ENCODE data around the gene MRPS14. TPM values are rescaled to one million over a fixed set of nuclear protein-coding genes. Genes with fewer than 3 reads are reported as not detected.

Gene MRPS14
- total and polyA plus RNA-seq, 2 experiments from 2014 or later, result 26.5 to 65.8 TPM

DNA sequence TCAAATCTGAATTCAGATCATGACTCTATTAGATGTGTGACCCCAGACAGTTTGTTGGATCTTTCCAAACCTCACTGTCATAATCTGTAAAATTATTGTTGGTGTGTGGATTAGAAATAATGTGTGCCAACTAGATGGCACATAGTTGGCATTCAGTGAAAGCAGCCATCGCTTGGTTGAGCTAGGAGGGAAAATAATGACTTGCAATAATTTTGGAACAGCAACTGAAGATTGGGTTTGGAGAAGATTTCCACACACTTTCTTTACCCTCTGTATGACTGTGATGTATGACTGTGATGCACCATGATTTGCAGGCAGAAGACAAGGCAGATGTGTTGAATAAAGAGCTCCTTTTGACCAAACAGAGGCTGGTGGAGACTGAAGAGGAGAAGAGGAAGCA, 47.5 kb downstream of the MRPS14 start:
- 100% methylated on average over 1 of the region's 1 CpG for WGBS (ENCODE audit: low lambda C conversion rate, missing lambda C conversion rate)
- H3K9me2 ChIP-seq (replicated peaks; ENCODE audit: insufficient read depth), result no peaks in the 10 kb centered on the region
- no peak overlapping the region for H3K4me3 ChIP-seq
- no peak overlapping the region for H2AFZ ChIP-seq
- H3K27me3 ChIP-seq, result no peaks in the 10 kb centered on the region
- no peaks in the 10 kb centered on the region for H3K9me3 ChIP-seq (ENCODE audit: low read depth)
- no peak overlapping the region for H3K4me2 ChIP-seq
- no peaks in the 10 kb centered on the region for H3K36me3 ChIP-seq (replicated peaks; ENCODE audit: insufficient read depth, low read depth)
- TF ChIP-seq EZH2 (IDR thresholded peaks at IDR 0.05; ENCODE audit: borderline replicate concordance) (no peak), EZH2phosphoT487 (IDR thresholded peaks at IDR 0.05; ENCODE audit: low read depth, severe bottlenecking, unreplicated experiment) (no peak), CTCF (IDR thresholded peaks at IDR 0.05; ENCODE audit: poor library complexity) (no peak)
- H3K27ac ChIP-seq, result no peak overlapping the region
- no peaks in the 10 kb centered on the region for H4K20me1 ChIP-seq (ENCODE audit: insufficient read depth, poor library complexity, severe bottlenecking)
- DNase-seq (ENCODE audit: low spot score), result no peak
- H3K79me2 ChIP-seq, result no peaks in the 10 kb centered on the region
- H3K4me1 ChIP-seq (ENCODE audit: insufficient read depth), result no peaks in the 10 kb centered on the region

GRCh38 chr1:174974711-174975119, 48.5 kb downstream of the MRPS14 start:
- H3K4me3 ChIP-seq, result no peak overlapping the region
- H3K27me3 ChIP-seq, result no peaks in the 10 kb centered on the region
- H3K36me3 ChIP-seq (replicated peaks; ENCODE audit: insufficient read depth, low read depth), result no peaks in the 10 kb centered on the region
- no peak overlapping the region for H2AFZ ChIP-seq
- no peaks in the 10 kb centered on the region for H3K9me2 ChIP-seq (replicated peaks; ENCODE audit: insufficient read depth)
- 96% methylated on average over 2 of the region's 2 CpGs for WGBS (ENCODE audit: low lambda C conversion rate, missing lambda C conversion rate)
- no peak overlapping the region for H3K4me2 ChIP-seq
- no peaks in the 10 kb centered on the region for H3K4me1 ChIP-seq (ENCODE audit: insufficient read depth)
- H3K9me3 ChIP-seq (ENCODE audit: low read depth), result no peaks in the 10 kb centered on the region
- no peaks in the 10 kb centered on the region for H3K79me2 ChIP-seq
- H3K27ac ChIP-seq, result no peak overlapping the region
- no peaks in the 10 kb centered on the region for H4K20me1 ChIP-seq (ENCODE audit: insufficient read depth, poor library complexity, severe bottlenecking)
- TF ChIP-seq EZH2 (IDR thresholded peaks at IDR 0.05; ENCODE audit: borderline replicate concordance), result no peak
- TF ChIP-seq EZH2phosphoT487 (IDR thresholded peaks at IDR 0.05; ENCODE audit: low read depth, severe bottlenecking, unreplicated experiment), result no peak
- no peak for TF ChIP-seq CTCF (IDR thresholded peaks at IDR 0.05; ENCODE audit: poor library complexity)
- DNase-seq (ENCODE audit: low spot score), result no peak

- Histone ChIP-seq H3K36me3 (replicated peaks; ENCODE audit: insufficient read depth, low read depth) (no peaks in the 10 kb centered on the region), H3K79me2 (no peaks in the 10 kb centered on the region), H3K4me1 (ENCODE audit: insufficient read depth) (peaks cover 12% of the 10 kb centered on the region), H3K4me3 (no peak overlapping the region), H4K20me1 (ENCODE audit: insufficient read depth, poor library complexity, severe bottlenecking) (no peaks in the 10 kb centered on the region), H3K27ac (no peak overlapping the region), H2AFZ (no peak overlapping the region), H3K27me3 (no peaks in the 10 kb centered on the region), H3K9me3 (ENCODE audit: low read depth) (no peaks in the 10 kb centered on the region), H3K4me2 (no peak overlapping the region), H3K9me2 (replicated peaks; ENCODE audit: insufficient read depth) (no peaks in the 10 kb centered on the region)
- TF ChIP-seq CTCF (IDR thresholded peaks at IDR 0.05; ENCODE audit: poor library complexity) (no peak), EZH2 (IDR thresholded peaks at IDR 0.05; ENCODE audit: borderline replicate concordance) (no peak), EZH2phosphoT487 (IDR thresholded peaks at IDR 0.05; ENCODE audit: low read depth, severe bottlenecking, unreplicated experiment) (no peak)
- WGBS (ENCODE audit: low lambda C conversion rate, missing lambda C conversion rate), result 86% methylated on average over 2 of the region's 2 CpGs
- DNase-seq (ENCODE audit: low spot score), result no peak
Observed at GRCh38 chr1:174971902-174972301, 51.3 kb downstream of the MRPS14 start.

GRCh38 chr1:174971466-174971865, 51.8 kb downstream of the MRPS14 start:
- Histone ChIP-seq H3K27me3 (no peaks in the 10 kb centered on the region), H3K27ac (no peak overlapping the region), H2AFZ (no peak overlapping the region), H3K36me3 (replicated peaks; ENCODE audit: insufficient read depth, low read depth) (no peaks in the 10 kb centered on the region), H3K4me3 (no peak overlapping the region), H3K9me2 (replicated peaks; ENCODE audit: insufficient read depth) (no peaks in the 10 kb centered on the region), H3K4me1 (ENCODE audit: insufficient read depth) (peaks cover 16% of the 10 kb centered on the region), H4K20me1 (ENCODE audit: insufficient read depth, poor library complexity, severe bottlenecking) (no peaks in the 10 kb centered on the region), H3K79me2 (no peaks in the 10 kb centered on the region), H3K9me3 (ENCODE audit: low read depth) (no peaks in the 10 kb centered on the region), H3K4me2 (no peak overlapping the region)
- DNase-seq (ENCODE audit: low spot score), result no peak
- TF ChIP-seq EZH2 (IDR thresholded peaks at IDR 0.05; ENCODE audit: borderline replicate concordance), result no peak
- no peak for TF ChIP-seq EZH2phosphoT487 (IDR thresholded peaks at IDR 0.05; ENCODE audit: low read depth, severe bottlenecking, unreplicated experiment)
- no peak for TF ChIP-seq CTCF (IDR thresholded peaks at IDR 0.05; ENCODE audit: poor library complexity)
